ENCODE data around the gene POLR2E. TPM values are rescaled to one million over a fixed set of nuclear protein-coding genes. Genes with fewer than 3 reads are reported as not detected.

The POLR2E gene
- total RNA-seq, 1 experiment from 2014 or later = 261 TPM

- Histone ChIP-seq H3K9ac (ENCODE audit: extremely low read depth, insufficient read length, low read length) (no peak overlapping the region), H3K4ac (ENCODE audit: low read depth, low read length) (no peak overlapping the region), H3K4me2 (ENCODE audit: insufficient read depth, insufficient read length, low read length) (no peak overlapping the region), H4K5ac (ENCODE audit: insufficient read length, low read depth, low read length) (no peak overlapping the region), H2BK120ac (ENCODE audit: low read depth, low read length, poor library complexity, severe bottlenecking) (no peak overlapping the region), H2BK5ac (ENCODE audit: insufficient read length, low read length) (no peak overlapping the region), H4K8ac (replicated peaks; ENCODE audit: insufficient read length, low read depth, low read length) (no peak overlapping the region), H3K23ac (ENCODE audit: insufficient read length, low read depth, low read length) (no peak overlapping the region), H3K23me2 (ENCODE audit: insufficient read length, low read depth, low read length, poor library complexity, severe bottlenecking) (peaks cover 23% of the 10 kb centered on the region), H3T11ph (ENCODE audit: low read length) (no peak overlapping the region), H2AFZ (ENCODE audit: low read length) (no peak overlapping the region), H3K14ac (ENCODE audit: insufficient read depth, low read length) (no peak overlapping the region), H3K79me1 (ENCODE audit: insufficient read depth, low read depth, low read length, poor library complexity, severe bottlenecking) (no peaks in the 10 kb centered on the region), H3K9me3 (ENCODE audit: control insufficient read depth, low read depth, low read length) (no peaks in the 10 kb centered on the region), H4K91ac (ENCODE audit: insufficient read length, low read depth, low read length) (no peak overlapping the region), H3K56ac (ENCODE audit: insufficient read length, low read depth, low read length) (no peak overlapping the region), H2AK5ac (ENCODE audit: insufficient read length, low read length) (no peak overlapping the region), H3K27ac (ENCODE audit: insufficient read length, low read depth, low read length) (no peak overlapping the region), H4K20me1 (ENCODE audit: control insufficient read depth, insufficient read depth, insufficient read length) (no peaks in the 10 kb centered on the region), H3K27me3 (ENCODE audit: insufficient read depth, low read length) (no peaks in the 10 kb centered on the region; the same call in 1 of the 2 replicates), H2BK20ac (ENCODE audit: low read depth, low read length, poor library complexity, severe bottlenecking) (no peak overlapping the region), H2BK15ac (ENCODE audit: low read depth, low read length) (no peak overlapping the region), H3K4me1 (ENCODE audit: insufficient read depth, low read length) (peaks cover 5% of the 10 kb centered on the region; the same call in 1 of the 2 replicates), H2BK12ac (ENCODE audit: insufficient read length, low read depth, low read length) (no peak overlapping the region), H3K79me2 (ENCODE audit: insufficient read depth, low read length) (no peaks in the 10 kb centered on the region), H3K18ac (ENCODE audit: insufficient read length, low read depth, low read length) (no peak overlapping the region)
- Mint-ChIP-seq H3K36me3 (ENCODE audit: insufficient read depth in 1 of 3, low read depth in 3 of 3) (peaks cover 0 to 10% (median 3%) of the 10 kb centered on the region in 3 experiments; a peak in 4 of 7 replicates), H3K27me3 (ENCODE audit: low read depth) (peaks cover 52% of the 10 kb centered on the region), H3K9me3 (no peaks in the 10 kb centered on the region), H3K4me3 (peak overlapping the region; percentile 53 to 56; a peak in 4 of 5 replicates), H3K4me1 (peaks cover 15 to 29% of the 10 kb centered on the region in 2 experiments), H3K27ac (no peak overlapping the region; a peak in 1 of 7 replicates)
- WGBS (ENCODE audit: extremely low coverage, insufficient read length, low lambda C conversion rate) = no CpG with 5 or more reads among the region's 45 CpGs
- no peak for DNase-seq
- no peak for TF ChIP-seq CTCF (conservative IDR thresholded peaks at IDR 0.05)
Observed at GRCh38 chr19:1068009-1069001, 26.9 kb downstream of the POLR2E start.
